Measurements from ENCODE around the gene CDK11A.
"Not testable (repeated sequence)": the region's sequence is repeated elsewhere in the genome, so short reads cannot be mapped to it uniquely, and the experiment has no call there.

CDK11A gene

DNA sequence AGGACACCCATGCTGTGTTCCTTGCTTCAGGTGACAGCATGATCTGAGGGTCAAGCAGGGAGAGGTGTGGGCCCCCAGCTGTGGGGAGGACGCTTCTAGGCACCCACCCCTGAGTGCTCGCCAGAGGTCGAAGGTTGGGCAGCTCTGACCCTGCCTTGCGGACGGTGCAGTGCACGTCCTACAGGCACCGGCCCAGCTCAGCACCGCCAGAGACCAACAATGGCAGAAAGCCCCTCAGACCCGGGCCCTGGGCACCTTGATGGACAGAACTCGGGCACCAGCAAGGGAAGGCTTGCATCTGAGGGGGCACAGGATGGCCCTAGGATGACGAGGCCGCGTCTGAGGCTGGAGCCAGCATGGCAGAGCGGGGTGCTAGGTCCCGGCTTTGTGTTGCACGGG, 29.4 kb upstream of the CDK11A start:
- no peak for DNase-seq

GRCh38 chr1:1752636-1753606, 28.8 kb upstream of the CDK11A start:
- DNase-seq: no peak

- DNase-seq: no peak
These were observed 28.0 kb upstream of the CDK11A start for GRCh38 chr1:1752190-1752589.

- DNase-seq: not testable (repeated sequence)
These were observed 25.8 kb upstream of the CDK11A start for GRCh38 chr1:1749941-1750340.

DNA sequence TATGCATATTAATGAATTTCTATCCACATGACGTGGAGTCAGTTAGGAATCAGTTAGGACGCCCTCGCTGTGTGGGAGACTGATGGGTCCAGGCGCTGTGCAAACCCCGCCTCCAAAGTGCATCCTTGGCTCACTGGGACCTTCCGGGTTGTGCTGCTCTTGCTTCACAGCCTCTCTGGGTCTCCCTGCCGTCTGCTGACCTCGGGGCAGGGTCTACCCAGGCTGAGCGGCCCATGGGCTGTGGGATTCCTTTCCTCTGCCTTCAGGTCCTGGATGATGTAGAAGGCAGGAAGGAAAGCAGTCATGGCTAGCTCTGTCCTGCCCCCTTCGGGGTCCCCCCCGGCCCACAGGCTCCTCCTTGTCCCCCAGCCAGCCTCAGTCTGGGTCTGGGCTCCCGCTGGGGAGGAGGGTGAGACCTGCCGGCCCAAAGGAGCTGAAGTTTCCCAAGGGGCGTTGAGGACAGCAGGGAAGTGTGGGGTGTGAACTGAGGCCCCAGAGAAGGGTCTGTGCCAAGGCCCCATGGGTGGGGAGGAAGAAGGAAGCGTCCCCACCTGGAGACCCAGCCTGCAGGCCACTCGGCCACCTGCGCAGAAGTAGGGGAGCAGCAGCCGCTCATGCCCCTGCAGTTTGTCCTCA, 24.6 kb upstream of the CDK11A start:
- DNase-seq: no peak

- DNase-seq: not testable (repeated sequence)
These were observed 22.4 kb upstream of the CDK11A start for GRCh38 chr1:1746566-1746909.

- peak; percentile 90 for DNase-seq
These were observed 21.8 kb upstream of the CDK11A start for GRCh38 chr1:1745651-1746565.

GRCh38 chr1:1742529-1742928, 18.4 kb upstream of the CDK11A start:
- not testable (repeated sequence) for DNase-seq

- not testable (repeated sequence) for DNase-seq
These were observed 16.9 kb upstream of the CDK11A start for GRCh38 chr1:1741013-1741412.

- not testable (repeated sequence) for DNase-seq
These were observed 14.7 kb upstream of the CDK11A start for GRCh38 chr1:1738799-1739337.

DNA sequence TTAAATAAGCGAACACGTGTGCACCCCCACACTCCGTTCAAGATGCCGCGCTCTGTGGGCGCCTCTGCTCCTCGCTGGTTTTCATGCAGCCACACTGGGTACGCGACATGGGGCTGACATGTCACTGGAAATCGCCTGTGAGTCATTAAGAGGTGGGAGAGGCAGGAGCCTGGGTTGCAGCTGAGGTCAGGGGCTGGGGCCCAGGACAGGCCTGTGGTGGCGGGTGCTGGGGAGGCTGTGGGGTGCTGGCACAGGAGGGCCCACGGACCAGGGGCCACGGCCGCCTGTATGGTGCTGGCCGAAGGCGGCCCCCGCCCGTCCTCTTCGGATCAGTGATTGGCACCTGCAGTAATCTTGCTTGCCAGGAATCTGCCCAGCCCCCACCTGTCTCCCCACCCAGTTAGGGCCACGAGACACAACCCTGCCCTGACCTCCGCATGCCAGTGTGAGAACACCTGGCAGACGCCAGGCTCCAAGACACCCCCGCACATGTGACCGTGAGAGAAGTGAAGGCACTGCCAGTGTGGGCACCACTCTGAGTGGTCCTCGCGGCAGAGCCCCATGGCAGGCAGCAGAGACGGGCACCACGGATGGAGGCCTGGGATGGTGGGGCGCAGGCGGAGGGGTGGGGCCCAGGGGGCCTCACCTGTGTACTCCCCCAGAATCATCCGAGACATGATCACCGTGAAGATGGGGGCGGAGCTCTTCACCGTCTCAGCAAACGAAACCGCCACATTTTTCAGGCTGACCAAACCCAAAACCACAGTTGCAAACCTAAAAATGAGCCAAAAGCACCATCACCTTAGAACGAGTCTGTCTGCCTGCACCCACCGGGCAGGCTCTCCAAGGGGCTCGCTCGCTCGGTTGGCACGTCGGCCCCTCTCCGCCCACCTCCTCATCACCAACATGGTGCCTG, 13.8 kb upstream of the CDK11A start:
- not testable (repeated sequence) for DNase-seq

- no peak for DNase-seq
These were observed 8.2 kb upstream of the CDK11A start for GRCh38 chr1:1732381-1732780.

- no peak for DNase-seq
These were observed 6.7 kb upstream of the CDK11A start for GRCh38 chr1:1730870-1731269.

DNA sequence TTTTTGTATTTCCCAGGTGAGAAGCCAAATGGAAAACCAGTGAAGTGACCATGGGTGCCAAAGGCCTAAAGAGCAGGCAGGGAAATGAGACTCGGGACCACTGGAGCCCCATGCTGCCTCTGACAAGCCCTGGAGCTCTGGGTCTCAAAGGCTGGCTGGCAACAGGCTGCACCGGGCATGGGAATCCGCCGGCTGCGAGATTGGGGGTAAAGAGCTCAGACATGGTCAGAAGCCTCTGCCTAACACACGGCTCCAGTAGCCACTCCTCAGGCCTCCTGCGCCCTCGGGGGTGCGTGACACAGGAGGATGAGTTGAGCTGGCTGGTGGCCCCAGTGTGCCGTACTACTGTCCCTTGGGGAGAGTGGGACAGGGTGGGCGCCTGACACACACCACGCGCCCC, 6.1 kb upstream of the CDK11A start:
- DNase-seq: not testable (repeated sequence)

DNA sequence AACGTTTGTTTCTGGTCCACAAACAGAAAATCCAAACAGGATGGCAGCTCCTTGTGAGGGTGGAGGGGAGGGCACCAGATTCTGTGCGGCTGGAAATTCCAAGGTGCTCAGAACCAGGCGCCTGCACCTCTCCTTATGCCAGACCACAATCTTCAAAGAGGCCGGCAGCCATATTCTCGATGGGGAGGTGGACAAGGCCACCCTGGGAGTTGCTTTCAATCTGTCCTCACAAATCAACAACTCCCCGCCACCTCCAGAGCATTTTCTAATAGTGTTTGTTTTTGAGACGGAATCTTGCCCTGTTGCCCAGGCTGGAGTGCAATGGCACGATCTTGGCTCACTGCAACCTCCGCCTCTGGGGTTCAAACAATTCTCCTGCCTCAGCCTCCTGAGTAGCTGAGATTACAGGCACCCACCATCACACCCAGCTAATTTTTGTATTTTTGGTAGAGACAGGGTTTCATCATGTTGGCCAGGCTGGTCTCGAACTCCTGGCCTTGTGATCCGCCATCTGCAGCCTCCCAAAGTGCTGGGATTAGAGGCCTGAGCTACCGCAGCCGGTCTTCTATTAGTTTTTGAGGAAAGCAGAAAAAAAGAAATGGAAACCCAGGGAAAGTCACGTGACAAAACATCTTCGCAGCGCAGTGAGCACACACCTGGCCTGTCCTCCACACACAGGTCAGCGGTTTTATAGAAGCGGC, 5.1 kb upstream of the CDK11A start:
- not testable (repeated sequence) for DNase-seq

DNA sequence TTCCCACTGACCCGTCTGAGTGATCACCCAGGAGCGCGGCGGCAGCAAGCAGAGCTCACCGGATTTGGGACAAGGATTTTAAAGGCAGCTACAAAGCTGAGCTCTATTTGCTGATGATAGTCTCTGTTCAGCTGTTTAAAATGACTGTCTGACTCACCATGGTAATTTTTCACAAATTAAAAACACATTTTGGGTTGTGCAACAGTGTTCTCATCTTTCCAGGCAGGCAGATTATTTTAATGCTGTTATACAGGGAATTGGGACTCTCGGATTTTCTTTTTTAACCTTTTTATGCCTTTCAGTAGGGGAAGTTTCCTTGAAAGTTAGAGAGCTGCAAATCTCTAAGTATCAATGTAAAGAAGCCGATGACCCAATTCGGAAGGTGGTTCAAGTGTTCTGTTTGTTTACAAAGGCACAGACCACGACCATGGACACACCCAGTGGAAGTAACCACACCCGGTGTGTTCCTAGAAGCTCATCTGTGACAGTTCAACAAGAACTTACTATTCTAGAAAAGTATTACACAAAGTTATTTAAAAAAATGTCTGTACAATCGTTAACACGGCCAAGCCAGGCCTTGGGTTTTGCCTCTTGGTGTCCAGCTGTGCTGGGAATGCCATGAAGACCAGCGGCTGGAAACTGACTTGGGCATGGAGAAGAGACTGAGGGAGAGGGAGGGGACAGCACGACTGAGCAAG, 4.3 kb upstream of the CDK11A start:
- DNase-seq: peak; percentile 77

DNA sequence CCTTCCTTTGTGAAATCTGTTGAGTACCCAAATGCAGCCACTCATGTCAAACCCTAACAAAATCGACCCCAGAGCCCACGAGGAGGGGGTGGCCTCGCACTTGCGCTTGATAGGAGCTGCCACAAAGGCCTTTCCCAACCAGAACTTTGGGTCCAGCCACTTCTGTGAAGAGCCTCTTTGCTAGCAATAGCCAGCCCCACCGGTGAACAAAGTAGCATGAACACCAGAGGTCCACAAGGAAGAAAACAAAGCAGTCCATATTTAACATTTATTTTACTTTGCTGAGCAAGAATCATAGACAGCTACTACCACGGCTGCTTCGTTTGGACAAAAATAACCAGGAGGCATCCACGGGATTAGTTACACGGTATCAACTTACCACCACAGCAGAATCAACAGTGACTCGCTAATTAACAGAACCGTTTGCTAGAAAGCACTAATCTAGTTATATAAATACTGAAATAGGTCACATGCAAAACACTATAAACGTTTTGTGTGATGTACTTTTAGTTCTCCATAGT, 3.0 kb upstream of the CDK11A start:
- DNase-seq: not testable (repeated sequence)

DNA sequence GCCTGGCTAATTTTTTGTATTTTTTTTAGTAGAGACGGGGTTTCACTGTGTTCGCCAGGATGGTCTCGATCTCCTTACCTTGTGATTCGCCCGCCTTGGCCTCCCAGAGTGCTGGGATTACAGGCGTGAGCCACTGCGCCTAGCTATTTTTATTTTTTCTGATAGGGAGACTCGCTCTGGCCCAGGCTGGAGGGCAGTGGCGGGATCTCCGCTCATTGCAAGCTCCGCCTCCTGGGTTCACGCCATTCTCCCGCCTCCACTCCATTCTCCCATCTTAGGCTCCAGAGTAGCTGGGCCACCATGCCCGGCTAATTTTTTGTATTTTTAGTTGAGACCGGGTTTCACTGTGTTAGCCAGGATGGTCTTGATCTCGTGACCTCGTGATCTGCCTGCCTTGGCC, 1.9 kb upstream of the CDK11A start:
- not testable (repeated sequence) for DNase-seq

DNA sequence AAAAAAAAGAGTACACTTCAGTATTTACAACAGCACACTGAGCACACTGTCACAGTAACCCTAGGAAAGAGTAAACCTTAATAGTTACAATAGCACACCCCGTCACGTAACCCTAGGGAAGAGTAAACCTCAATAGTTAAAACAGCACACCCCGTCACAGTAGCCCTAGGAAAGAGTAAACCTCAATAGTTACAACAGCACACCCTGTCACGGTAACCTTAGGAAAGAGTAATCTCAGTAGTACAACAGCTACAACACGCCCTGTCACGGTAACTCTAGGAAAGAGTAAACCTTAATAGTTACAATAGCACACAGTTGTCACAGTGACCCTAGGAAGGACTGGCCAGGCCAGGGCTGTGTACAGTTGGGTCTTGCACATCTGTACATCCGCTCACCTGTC, 3.0 kb downstream of the CDK11A start:
- DNase-seq: no peak

Data from NCI-H510A treated with DMSO at 0.1 percent for 48 hours (cell line).